Measurements from ENCODE around the gene ARHGAP42. TPM values are rescaled to one million over a fixed set of nuclear protein-coding genes. Genes with fewer than 3 reads are reported as not detected.

Gene ARHGAP42
- total RNA-seq, 3 donors from 2014 or later, result 14.6 to 26.7 (median 26.2) TPM

DNA sequence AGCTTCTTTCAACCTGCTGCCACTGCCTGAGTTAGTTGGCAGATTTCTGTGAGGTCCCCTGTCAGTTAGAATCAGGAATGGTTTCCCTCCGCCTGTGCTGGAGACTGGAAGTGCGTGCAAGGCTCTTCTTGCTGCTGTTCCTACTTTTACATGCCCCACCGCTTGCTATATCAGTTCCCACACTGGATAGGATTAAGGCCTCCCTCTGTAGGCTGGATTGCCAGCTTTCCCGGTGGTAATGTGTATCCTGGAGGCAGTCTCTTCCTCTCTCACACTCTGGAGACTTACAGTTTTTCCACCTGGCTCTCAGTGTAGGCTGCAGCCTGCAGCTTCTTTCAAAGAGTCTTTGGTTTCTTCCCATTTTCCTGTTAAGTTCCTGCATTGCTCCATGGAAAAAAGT, 66.5 kb downstream of the ARHGAP42 start:
- intact Hi-C loops (cut with DNase I; ENCODE audit: low total_unique reads), result no loop called here

DNA sequence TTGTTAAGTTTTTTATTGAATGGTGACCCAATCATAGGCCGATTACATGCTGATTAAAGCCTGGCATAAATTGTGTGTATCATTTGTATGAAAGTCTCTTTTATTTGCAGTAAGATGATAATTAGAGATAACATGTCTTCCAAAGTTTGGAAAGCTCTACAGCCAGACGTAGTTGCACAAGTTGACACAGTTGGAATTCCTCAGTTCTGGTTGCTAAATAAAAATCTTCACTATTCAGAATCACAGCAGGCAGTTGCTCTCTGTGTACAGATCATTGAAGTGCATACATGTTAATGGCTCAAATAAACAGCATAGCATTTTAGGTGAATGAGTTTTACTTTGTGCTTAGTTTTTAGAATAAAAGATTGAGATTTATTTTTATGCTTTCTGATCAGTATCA, 69.5 kb downstream of the ARHGAP42 start:
- no peak overlapping the region for H3K4me3 ChIP-seq
- no peaks in the 10 kb centered on the region for H3K9me3 ChIP-seq
- TF ChIP-seq POLR2AphosphoS5 (IDR thresholded peaks at IDR 0.05) (no peak), POLR2A (IDR thresholded peaks at IDR 0.05) (no peak)
- TF ChIP-seq, protein P1, sequence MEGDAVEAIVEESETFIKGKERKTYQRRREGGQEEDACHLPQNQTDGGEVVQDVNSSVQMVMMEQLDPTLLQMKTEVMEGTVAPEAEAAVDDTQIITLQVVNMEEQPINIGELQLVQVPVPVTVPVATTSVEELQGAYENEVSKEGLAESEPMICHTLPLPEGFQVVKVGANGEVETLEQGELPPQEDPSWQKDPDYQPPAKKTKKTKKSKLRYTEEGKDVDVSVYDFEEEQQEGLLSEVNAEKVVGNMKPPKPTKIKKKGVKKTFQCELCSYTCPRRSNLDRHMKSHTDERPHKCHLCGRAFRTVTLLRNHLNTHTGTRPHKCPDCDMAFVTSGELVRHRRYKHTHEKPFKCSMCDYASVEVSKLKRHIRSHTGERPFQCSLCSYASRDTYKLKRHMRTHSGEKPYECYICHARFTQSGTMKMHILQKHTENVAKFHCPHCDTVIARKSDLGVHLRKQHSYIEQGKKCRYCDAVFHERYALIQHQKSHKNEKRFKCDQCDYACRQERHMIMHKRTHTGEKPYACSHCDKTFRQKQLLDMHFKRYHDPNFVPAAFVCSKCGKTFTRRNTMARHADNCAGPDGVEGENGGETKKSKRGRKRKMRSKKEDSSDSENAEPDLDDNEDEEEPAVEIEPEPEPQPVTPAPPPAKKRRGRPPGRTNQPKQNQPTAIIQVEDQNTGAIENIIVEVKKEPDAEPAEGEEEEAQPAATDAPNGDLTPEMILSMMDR (IDR thresholded peaks at IDR 0.05), result no peak
- DNase-seq (ENCODE audit: low spot score in 2 of 2), result no peak
- no peaks in the 10 kb centered on the region for H3K4me1 ChIP-seq
- H3K27ac ChIP-seq, result no peak overlapping the region
- no peaks in the 10 kb centered on the region for H3K36me3 ChIP-seq
- intact Hi-C loops (cut with DNase I; ENCODE audit: low total_unique reads), result no loop called here
- H3K27me3 ChIP-seq, result no peaks in the 10 kb centered on the region

More for the DNA sequence above, 66.5 kb downstream of the ARHGAP42 start:
- Histone ChIP-seq H3K4me1 (no peaks in the 10 kb centered on the region), H3K4me3 (no peak overlapping the region), H3K27me3 (no peaks in the 10 kb centered on the region), H3K9me3 (peaks cover 16 to 20% of the 10 kb centered on the region in 2 donors), H3K27ac (no peak overlapping the region), H3K36me3 (no peaks in the 10 kb centered on the region)
- DNase-seq (ENCODE audit: low spot score in 2 of 2), result no peak
- TF ChIP-seq POLR2A (IDR thresholded peaks at IDR 0.05) (no peak), POLR2AphosphoS5 (IDR thresholded peaks at IDR 0.05) (no peak)
- TF ChIP-seq, protein P1 (IDR thresholded peaks at IDR 0.05), result no peak

- Histone ChIP-seq H3K36me3 (no peaks in the 10 kb centered on the region), H3K4me1 (no peaks in the 10 kb centered on the region), H3K27ac (no peak overlapping the region), H3K9me3 (no peaks in the 10 kb centered on the region), H3K4me3 (no peak overlapping the region), H3K27me3 (no peaks in the 10 kb centered on the region)
- intact Hi-C loops (cut with DNase I; ENCODE audit: low total_unique reads), result no loop called here
- no peak for DNase-seq (ENCODE audit: low spot score in 2 of 2)
- no peak for TF ChIP-seq POLR2AphosphoS5 (IDR thresholded peaks at IDR 0.05)
- TF ChIP-seq POLR2A (IDR thresholded peaks at IDR 0.05), result no peak
- TF ChIP-seq, protein P1 (IDR thresholded peaks at IDR 0.05), result no peak
Observed at GRCh38 chr11:100757646-100758045, 70.6 kb downstream of the ARHGAP42 start.

DNA sequence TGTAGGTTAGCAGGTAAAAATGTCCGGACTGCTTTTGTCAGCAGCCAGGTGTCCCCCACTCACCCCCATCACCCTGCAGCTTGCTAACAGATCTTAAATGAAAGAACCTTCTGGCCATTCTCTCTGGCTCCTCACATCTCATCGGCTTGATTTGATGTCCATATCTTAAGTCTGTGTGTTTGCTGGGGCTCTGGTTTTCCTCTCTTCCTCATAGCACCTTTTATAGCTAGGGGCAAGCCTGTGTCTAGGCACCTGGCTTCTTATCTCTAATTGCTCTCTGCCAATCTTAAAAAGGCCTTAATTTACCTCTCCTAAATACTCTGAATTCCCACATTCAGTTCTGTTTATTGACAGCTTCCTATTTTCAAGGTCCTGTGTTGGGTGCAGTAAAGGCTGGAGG, 72.0 kb downstream of the ARHGAP42 start:
- no peak overlapping the region for H3K27ac ChIP-seq
- H3K27me3 ChIP-seq, result no peaks in the 10 kb centered on the region
- no peak for DNase-seq (ENCODE audit: low spot score in 2 of 2)
- H3K9me3 ChIP-seq, result no peaks in the 10 kb centered on the region
- TF ChIP-seq, protein P1 (IDR thresholded peaks at IDR 0.05), result no peak
- no peak for TF ChIP-seq POLR2AphosphoS5 (IDR thresholded peaks at IDR 0.05)
- TF ChIP-seq POLR2A (IDR thresholded peaks at IDR 0.05), result no peak
- H3K4me3 ChIP-seq, result no peak overlapping the region
- intact Hi-C loops (cut with DNase I; ENCODE audit: low total_unique reads), result no loop called here
- no peaks in the 10 kb centered on the region for H3K36me3 ChIP-seq
- H3K4me1 ChIP-seq, result no peaks in the 10 kb centered on the region

DNA sequence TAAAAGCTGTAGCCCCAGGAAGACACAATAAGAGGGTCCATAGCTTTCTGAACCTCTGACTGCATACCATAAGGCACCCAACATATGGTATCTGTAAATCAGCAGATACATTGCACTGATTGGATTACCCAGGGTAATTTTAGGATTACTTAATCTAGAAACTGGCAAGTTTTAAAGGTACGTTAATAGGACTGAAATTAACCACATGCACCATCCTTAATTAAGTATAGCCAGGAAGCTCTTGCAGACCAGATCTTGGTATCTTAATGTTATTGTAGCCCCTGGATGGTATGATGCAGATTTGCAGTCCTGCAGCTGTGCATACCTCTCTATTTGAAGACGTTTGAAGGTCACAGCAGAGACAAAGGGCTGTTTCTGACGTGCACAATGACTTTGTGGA, 72.8 kb downstream of the ARHGAP42 start:
- H3K9me3 ChIP-seq, result no peaks in the 10 kb centered on the region
- H3K4me3 ChIP-seq, result no peak overlapping the region
- H3K4me1 ChIP-seq, result no peaks in the 10 kb centered on the region
- H3K36me3 ChIP-seq, result no peaks in the 10 kb centered on the region
- intact Hi-C loops (cut with DNase I; ENCODE audit: low total_unique reads), result no loop called here
- no peaks in the 10 kb centered on the region for H3K27me3 ChIP-seq
- no peak for TF ChIP-seq POLR2AphosphoS5 (IDR thresholded peaks at IDR 0.05)
- TF ChIP-seq POLR2A (IDR thresholded peaks at IDR 0.05), result no peak
- TF ChIP-seq, protein P1 (IDR thresholded peaks at IDR 0.05), result no peak
- H3K27ac ChIP-seq, result no peak overlapping the region
- DNase-seq (ENCODE audit: low spot score in 2 of 2), result no peak
